Right lung (tissue), 5 donors: ENCODE measurements around the gene DTX3L. TPM values are rescaled to one million over a fixed set of nuclear protein-coding genes. Genes with fewer than 3 reads are reported as not detected.

Source experiments
- DNase-seq, 2 donors: peaks; one replicate each; pipeline ENCODE4 v3.0.0-alpha.2; 2013
- polyA plus RNA-seq, 5 donors: library from polyadenylated mRNA; unstranded; fragments of 120-200 nt; gene quantifications; one replicate each; pipeline versions ENCODE4 v1.2.1 to v1.2.3, GENCODE V29; 2013; ENCODE audit warnings: inconsistent platforms in 1 of 5, low replicate concordance in 1 of 5; ENCODE audit not compliant: insufficient read length in 5 of 5, insufficient read depth in 1 of 5

The DTX3L gene
- polyA plus RNA-seq, 5 donors = 15.9 to 23.4 (median 20.0) TPM

DNA sequence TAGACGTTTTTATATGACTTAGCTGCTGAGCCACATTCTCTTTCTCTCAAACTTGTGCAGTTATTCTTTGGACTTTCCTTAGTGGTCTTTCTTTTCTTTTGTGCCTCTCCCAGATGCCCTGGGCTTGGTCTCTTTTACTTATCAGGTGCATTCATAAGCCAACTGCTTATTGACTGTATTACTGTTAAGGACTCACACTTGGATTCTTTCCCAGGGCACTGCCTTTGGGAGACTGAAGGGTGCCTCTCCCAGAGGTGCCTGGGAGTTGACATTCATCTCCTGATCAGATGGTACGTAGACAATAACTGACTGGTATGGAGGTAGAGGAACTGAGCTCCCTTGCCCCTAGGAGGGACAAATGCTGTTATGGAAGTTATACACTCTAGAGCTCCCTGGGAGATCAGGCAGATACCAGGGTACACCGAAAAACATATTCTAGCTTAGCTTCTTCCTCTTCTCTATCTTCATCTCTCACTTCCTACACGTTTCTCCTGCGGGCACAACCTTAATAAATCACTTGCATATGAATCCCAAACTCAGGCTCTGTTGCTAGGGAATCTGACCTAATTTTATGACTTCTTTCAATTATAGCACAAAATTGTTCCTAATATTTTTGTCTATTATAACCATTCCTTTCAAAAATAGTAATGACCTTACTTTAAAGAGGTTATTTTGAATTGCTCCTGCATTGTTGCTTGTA lies 38.0 kb downstream of the DTX3L start:
- DNase-seq = no peak

GRCh38 chr3:122603056-122603455 lies 38.9 kb downstream of the DTX3L start:
- DNase-seq = no peak

DNA sequence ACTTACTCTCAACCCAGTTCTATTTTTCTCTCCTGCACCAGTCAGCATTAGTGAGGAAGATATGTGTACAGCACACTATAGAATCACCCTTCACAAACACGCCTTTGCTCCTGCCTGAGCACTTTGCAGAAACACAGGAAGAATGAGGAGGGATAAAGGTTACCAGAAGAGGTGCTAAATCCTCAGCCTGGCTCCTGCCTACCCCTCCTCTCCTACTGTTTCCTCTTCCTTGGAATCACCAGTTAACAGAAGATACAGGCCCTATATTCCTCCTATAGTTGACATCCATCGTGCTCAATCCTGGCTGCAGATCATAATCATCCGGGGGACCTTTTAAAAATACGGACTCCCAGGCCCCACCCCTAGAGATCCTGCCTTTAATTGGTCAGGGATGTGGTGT lies 42.2 kb downstream of the DTX3L start:
- DNase-seq = no peak

GRCh38 chr3:122608916-122609315 lies 44.8 kb downstream of the DTX3L start:
- no peak for DNase-seq

GRCh38 chr3:122609798-122610559 lies 45.8 kb downstream of the DTX3L start:
- no peak for DNase-seq

- no peak for DNase-seq
Observed at GRCh38 chr3:122612696-122613095, 48.6 kb downstream of the DTX3L start.

DNA sequence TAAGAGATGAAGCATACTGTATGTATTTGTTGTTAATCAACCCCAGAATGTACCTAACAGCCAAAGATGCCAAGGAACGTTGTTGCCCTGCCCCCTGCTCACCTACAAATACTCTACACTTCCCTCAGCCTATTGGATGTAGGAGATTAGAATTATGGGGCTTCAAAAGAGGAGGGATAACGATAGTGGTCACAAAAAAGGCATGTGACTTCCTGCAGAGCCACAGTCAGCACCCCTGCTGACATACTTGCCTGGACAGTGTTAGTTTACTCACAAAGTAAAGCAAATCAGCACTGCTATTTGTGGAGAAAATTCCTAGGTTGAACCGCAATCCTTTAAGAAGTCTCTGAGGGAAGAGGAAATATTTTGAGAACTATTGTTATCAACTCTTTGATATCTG lies 51.2 kb downstream of the DTX3L start:
- DNase-seq = no peak

GRCh38 chr3:122618614-122619013 lies 54.5 kb downstream of the DTX3L start:
- no peak for DNase-seq

GRCh38 chr3:122619040-122619439 lies 54.9 kb downstream of the DTX3L start:
- DNase-seq = no peak

DNA sequence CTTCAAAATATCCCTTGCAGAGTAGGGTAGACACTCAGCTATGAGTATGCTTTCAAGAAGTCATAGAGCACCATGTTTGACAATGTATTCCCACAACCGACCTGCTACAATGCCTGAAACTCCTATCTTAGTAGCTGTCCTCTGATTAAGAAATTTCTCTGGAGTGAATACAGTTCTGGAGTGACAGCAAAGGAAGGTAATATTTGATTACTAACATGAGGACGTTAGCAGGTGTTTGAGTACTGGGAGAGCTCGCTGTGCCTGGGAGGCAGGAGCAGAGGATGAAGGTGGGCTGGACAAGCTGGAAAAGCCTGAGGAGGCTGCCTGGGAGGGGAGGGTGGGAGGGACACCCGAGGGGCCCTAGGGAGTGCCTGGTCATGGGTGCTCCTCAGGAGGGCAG lies 56.3 kb downstream of the DTX3L start:
- no peak for DNase-seq

GRCh38 chr3:122621112-122621511 lies 57.0 kb downstream of the DTX3L start:
- DNase-seq = no peak

DNA sequence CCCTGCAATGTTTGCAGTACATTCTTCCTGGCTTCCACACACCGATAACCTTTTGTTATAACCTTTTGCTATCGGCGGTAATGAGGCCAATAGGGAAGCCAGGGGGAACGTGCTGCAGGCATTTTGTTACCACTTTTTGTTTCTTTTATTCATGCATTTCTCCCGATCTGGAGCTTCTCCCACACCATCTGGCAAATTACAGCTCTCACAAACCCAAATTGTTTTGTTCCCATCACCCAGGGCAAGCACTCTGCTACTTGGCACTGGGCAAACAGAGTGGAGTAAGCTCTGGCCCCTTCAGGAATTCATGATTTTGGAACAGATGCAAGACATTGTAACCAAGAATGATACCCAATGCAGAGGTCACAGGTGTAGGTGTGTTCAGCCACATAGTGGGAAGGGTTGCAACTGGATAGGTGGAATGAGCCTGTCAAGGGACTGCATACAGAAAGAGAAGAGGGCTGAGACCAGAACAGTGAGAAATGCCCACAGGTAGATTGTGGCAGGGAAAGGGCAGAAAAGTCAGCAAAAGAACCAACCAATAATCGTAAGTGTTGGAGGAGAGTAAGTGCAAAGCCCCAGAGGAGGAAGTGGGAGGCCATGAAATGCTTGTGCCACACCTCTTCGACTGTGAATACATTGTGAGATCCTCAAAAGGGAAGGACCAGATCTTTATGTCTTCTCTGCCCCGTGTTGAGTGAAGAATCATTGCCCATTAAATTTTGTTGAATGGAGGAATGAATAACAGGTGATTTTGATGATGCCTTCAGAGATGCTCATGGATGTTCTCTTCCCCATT lies 59.1 kb downstream of the DTX3L start:
- no peak for DNase-seq

Other genes starting within 250 kb of the DTX3L start
- gene CSTA, start 239.1 kb upstream of the DTX3L start, polyA plus RNA-seq = 1 to 10 TPM in 3 of 5 donors, under 1 TPM in 2; 0.83 to 1.1 (median 1.0) TPM
- gene MIX23, start 181.1 kb upstream of the DTX3L start, polyA plus RNA-seq = 10 to 100 TPM; 34.6 to 53.7 (median 40.8) TPM
- 10 to 100 TPM; 35.8 to 54.4 (median 42.9) TPM for gene FAM162A, start 180.2 kb upstream of the DTX3L start, polyA plus RNA-seq
- gene WDR5B, start 148.3 kb upstream of the DTX3L start, polyA plus RNA-seq = 10 to 100 TPM in 2 of 5 donors, 1 to 10 TPM in 3; 6.9 to 12.5 (median 9.2) TPM
- 10 to 100 TPM; 35.4 to 51.1 (median 47.4) TPM for gene KPNA1, start 49.4 kb upstream of the DTX3L start, polyA plus RNA-seq
- 10 to 100 TPM; 18.1 to 21.6 (median 21.1) TPM for gene PARP9, start within 50 bp of the DTX3L start, polyA plus RNA-seq
- gene PARP15, start 13.3 kb downstream of the DTX3L start, polyA plus RNA-seq = 1 to 10 TPM in 3 of 5 donors, under 1 TPM in 2; 0.74 to 1.1 (median 1.0) TPM
- 10 to 100 TPM; 21.3 to 48.6 (median 41.7) TPM for gene PARP14, start 116.5 kb downstream of the DTX3L start, polyA plus RNA-seq
- 10 to 100 TPM; 12.9 to 16.6 (median 13.6) TPM for gene HSPBAP1, start 229.5 kb downstream of the DTX3L start, polyA plus RNA-seq
- gene SLC49A4, start 230.7 kb downstream of the DTX3L start, polyA plus RNA-seq = 10 to 100 TPM in 3 of 5 donors, 1 to 10 TPM in 2; 8.6 to 11.9 (median 10.4) TPM